Effector CD4-positive, alpha-beta T cell (primary cell): ENCODE results near the gene NTN1.

Source experiments
- DNase-seq: peaks from one replicate; pipeline ENCODE4 v3.0.0-alpha.2; 2020

NTN1 gene

GRCh38 chr17:9167379-9167778 lies 146.1 kb downstream of the NTN1 start:
- DNase-seq, result no peak

DNA sequence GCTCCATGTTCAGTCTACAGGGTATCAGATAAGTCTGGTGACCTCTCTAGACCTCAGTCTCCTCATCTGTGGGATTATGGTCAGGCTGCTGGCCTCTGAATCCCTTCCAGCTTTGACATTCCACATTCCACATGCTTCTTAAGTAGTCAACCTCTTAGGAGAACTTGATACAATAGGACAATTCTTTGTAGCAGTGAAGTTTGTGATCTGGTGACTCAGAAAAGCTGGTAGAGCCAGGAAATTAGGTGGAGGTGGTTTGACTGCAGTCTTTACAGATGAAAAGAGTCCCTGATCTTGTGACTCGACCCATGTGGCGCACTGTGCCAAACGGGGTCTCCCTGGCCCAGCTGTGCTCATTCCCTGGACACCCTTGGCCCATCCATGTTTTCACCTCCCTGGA lies 147.8 kb downstream of the NTN1 start:
- DNase-seq, result no peak

DNA sequence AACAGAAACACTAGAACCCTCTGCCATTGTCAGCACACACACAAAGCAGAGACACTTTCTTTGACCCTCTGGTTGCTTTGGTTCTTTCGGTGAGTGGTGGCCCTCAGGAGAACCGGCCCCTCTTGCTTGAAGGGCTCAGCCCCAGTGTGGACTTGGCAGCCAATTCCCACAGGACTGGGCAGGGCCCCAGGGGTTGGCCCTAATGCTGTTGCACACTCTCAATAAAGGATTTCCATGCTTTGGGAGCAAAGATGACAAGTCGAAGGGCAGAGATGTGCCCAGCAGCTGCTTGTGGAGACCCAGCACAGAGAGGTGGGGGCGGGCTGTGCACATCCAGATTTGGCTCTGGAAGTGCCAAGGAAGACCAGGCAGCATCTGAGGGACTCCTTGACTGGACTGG lies 149.0 kb downstream of the NTN1 start:
- DNase-seq, result no peak

DNA sequence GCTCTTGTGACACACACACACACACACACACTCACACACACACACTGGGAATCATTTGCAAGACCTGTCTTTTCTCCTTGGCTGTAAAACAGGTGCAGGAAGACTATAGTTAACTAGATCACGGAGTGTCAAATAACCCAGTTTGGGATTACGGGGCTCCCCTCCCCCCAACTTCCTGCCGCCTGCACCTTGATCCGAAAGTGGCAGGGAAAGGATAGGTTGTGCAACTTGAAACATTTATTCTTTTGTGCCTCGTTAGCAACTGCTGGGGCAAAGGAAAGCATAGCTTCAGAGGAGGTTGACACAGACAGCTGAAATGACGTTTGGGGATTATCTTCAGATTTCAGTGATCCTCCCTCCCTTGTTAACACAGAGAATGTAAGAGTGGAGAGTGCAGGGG lies 149.5 kb downstream of the NTN1 start:
- no peak for DNase-seq

DNA sequence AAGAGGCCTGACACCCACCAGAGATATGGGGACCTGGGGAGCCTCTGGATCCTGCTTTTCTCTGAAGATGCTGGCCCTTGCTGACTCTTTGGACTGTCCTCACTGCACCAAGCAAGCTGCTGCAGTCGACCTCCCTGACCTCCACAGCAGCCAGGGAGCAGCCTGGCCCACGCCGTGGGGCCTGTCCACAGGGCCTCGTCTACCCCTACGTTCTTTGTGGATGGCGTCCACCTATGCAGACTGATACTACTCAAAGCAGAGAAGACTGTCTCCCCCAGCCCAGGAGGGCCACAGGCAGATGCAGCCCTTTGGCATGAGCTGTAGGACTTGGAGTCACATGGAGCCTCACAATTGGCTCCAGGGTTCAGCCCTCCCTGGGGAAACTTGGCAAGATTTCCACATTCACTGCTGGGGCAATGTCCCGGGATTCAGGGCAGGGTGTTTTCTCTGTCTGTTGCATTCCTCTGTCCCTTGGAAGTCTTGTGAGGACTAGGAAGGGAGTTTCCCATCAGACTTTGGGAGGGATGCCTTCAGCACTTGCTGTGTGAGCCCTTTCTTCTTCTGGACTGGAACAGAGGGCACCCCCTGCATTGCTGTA lies 152.2 kb downstream of the NTN1 start:
- DNase-seq, result no peak

- DNase-seq, result no peak
Observed at GRCh38 chr17:9174312-9174711, 153.0 kb downstream of the NTN1 start.

DNA sequence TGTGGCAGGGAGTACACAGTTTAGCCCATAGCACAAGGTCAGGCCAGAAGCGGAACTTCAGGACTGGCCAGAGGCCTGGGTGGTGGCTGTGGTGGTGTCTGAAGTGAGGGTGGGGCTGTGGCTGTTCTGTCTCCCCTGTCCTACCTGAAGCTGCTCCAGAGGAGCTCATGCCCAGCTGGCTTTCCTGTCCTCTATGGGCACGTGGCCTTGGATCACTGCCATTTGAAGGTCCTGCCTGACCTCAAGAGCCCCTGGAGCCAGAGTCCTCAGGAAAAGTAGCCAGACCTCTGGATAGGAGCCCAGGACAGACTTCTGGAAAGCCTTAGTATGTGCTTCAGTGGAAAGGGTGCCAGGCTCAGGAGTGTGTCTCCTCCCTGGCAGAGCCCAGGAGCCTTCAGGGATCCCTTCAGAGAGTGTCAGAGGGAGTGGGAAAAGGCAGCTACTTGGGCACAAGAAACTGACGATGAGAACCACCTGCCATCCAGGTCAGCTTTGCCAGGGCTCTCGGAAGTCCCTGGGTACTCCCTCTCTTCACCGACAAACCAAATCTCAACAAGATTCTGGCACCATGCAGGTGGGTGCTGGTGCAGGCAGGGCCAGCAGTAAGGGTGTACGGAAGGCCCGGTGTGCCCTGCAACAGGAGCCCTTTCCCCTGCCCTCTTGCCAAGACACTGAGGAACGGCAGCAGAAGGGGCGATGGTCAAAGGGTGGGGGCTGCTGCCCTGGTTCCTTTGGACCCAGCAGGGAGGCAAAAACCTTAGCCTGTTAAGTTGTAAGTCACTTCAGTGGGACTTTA lies 153.7 kb downstream of the NTN1 start:
- DNase-seq, result no peak

DNA sequence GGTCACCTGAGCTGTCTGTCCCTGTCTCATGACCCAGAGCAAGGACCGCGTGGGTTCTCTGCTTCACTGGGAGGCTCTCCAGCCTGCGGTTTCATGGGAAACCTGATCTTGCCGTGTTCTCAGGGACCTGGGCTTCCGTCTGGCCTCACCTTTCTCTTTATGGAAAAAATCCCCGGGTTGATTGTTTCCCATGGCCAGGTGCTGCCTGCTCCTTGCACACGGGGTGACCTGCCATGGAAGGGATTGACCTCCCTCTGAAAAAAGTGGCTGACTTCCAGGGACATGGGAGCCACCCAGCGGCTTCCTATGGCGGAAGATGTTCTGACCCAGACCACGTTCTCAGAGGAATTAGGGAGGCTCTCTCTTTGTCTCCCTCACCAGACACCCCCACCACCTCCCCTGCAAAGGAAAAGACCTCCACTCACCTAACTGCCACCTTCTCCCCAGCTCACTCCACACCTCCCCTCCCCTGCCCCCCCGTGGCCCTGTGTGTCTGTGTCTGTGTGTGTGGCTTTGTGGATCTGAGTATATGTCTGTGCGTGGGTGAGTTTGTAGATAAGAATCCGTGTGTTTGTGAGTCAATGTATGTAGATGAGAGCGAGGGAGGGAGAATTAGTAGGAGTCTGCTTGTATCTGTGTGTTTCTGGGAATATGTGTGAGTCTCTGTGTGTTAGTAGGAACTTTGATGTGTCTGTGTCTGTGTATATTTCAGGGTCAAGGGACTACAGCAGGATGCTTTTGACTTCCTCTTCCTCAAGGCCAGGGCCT lies 154.6 kb downstream of the NTN1 start:
- DNase-seq, result no peak

DNA sequence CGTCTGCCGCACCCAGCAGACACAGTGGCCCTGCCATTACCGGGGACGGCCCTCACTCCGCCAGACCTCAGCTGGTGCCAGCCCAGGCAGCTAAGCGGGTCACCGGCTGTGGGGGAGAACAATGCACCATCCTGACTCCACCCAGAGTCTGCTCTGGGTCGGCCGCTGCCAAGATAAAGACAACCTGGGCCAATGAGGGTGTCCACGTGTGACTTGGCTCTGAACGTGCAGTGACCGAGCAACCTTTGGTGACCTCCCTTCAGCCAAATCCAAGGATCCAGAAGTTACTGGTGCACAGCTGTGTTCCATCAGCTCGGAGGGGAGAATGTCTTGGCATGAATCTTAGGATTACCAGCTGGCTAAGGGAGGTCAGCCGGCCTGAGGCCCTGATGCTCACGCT lies 155.9 kb downstream of the NTN1 start:
- no peak for DNase-seq

DNA sequence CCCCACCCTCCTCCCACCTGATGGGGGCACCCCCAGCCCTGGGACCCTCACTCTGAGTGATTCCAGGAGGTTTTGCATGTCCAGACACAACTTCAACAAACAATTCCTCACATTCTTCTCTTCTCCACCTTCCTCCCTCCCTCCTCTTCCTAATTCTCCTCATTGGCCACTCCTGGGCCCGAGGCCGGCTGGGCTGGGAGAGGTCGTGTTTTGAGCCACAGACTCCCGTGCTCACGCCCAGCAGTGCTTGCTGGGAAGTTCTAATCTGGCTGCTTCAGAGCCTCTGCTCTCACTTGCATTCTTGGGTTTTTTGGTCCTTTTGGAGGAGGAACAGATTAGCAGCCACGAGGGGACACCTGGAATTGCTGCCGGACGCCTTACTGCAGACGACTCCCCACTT lies 157.0 kb downstream of the NTN1 start:
- DNase-seq, result no peak

- DNase-seq, result no peak
Observed at GRCh38 chr17:9179602-9180001, 158.3 kb downstream of the NTN1 start.

- no peak for DNase-seq
Observed at GRCh38 chr17:9181640-9182039, 160.3 kb downstream of the NTN1 start.

GRCh38 chr17:9183306-9183705 lies 162.0 kb downstream of the NTN1 start:
- DNase-seq, result no peak

DNA sequence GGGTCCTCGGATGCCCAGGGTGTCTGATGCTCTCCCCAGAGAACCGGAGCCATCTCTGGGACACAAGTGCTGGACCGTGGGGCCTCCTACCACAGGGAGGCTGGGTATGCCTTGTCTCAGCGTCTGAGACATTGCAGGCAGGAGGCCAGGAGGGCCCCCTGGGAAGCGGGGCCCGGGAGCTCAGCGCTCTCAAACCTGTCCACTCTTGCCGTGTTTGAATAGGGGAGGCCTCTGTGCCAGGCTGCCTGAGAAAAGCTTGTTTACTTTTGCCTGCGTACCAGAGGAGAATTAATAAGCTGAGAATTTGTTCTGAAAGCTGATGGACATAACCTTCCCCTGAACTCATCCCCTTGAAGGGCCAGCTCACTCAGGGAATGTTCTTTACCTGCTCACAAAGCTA lies 163.8 kb downstream of the NTN1 start:
- no peak for DNase-seq

DNA sequence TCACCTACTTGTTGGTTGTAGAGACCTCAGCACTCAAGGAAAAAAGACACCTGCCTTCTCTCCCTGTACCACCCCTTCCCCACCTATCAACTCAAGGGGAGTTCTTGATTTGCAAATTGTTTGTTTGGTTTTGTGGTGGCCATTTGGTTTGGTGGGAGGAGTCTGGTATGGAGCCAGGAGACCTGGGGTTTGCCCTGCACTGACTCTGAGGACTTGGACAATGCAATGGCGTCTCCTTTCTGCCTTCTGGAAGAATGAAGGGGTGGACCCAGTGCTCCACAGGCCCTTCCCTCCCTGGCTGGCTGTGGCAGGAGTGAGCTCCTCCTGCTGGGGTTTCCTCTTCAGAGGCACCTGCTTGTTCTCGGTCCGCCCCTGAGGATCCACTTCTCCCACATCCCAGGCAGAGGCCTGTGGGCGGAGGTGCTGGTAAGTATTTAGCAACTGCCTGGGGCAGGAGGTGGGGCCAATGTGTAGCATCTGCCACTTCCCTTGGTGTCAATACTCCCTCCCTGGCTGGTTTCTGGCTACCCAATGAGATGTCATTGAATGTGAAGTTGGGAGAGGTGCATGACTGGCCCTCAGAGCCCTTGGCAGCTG lies 164.5 kb downstream of the NTN1 start:
- DNase-seq, result no peak

GRCh38 chr17:9187828-9188227 lies 166.5 kb downstream of the NTN1 start:
- DNase-seq, result no peak

- DNase-seq, result no peak
Observed at GRCh38 chr17:9188367-9188766, 167.1 kb downstream of the NTN1 start.

GRCh38 chr17:9189870-9190269 lies 168.6 kb downstream of the NTN1 start:
- no peak for DNase-seq

DNA sequence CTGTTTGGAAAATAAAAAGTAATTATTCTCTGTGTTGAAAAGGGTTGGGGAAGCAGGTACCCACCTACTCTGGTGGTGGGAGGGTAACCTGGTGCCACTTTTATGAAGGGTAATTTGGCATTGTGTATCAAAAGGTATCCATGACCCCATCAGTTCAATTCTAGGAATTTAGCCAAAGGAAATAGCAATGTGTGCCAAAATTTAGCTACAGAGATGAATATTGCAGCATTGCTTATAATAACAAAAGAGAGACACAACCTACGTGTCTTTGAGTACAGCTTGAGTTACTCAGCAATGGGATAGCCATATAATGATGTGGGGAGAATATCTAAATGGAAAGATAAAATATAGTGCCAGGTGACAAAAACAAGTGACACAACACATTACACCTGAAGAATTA lies 170.7 kb downstream of the NTN1 start:
- no peak for DNase-seq

DNA sequence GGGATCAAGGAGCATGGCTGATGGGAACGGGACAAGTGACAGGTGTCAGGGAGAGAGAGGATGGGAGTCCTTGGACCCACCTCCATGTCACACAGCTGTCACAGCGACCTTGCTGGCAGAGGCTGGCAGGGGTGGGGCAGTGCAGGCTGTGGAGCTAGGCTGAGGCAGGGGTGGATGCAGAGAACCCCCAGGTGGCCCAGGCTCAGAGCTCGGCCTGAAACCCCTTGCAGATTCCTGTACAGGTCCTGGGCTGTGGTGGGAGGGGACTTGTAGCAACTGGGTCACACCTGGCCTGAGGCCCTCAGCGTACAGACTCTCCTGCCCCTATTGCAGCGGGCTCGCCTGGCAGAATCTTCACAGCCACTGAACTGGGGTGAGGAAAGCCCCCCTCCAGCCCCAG lies 174.1 kb downstream of the NTN1 start:
- DNase-seq, result no peak

DNA sequence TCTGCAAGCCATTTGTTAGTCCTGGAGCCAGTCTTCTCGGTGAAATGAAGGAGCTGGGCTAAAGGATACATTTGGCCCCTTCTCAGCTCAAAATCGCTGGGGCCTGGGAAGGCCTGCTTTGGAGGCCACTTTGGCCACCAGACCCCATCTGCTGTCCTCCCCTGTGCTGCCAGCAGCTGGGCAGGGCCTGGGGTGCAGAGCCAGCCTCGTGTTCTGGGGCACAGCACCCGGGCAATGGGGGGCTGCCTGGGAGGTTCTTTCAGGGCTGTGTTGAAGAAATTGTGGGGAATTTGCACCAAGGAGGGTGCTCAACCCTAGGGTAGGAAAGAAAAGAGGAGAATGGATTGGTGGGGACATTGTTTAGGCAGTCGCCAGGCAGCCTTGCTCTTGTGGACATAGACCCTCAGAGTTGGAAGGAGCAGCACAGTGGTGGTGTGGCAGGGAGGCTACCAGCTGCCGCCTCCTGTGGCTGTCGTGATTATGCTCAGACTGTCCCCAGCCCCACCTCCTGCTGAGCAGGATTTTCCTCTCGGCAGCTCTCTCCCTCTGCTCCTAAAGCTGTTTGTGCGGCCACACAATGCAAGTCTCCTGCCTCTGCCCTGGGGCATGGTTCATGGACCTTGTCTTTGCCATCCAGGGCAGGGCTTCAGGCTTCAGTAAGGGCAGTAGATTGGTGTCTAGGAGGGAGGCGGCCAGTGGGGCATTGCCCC lies 174.8 kb downstream of the NTN1 start:
- DNase-seq, result no peak

GRCh38 chr17:9199571-9200551 lies 178.6 kb downstream of the NTN1 start:
- no peak for DNase-seq
